K562 (cell line): ENCODE results near the gene MPPED1. TPM values are rescaled to one million over a fixed set of nuclear protein-coding genes. Genes with fewer than 3 reads are reported as not detected.

Experiments
- KHSRP ChIP-seq: fragments of 450-650 bp; IDR thresholded peaks from 2 replicates; pipeline ENCODE4 v1.6.1; 2017
- NEUROD1 ChIP-seq: fragments of 150-350 bp; IDR thresholded peaks from 2 replicates; pipeline ENCODE4 v1.6.1; 2014; ENCODE audit warnings: borderline replicate concordance, low read length, low read depth; ENCODE audit not compliant: partially characterized antibody
- NR1H2 ChIP-seq: sonication (generic); formaldehyde crosslinking; IDR thresholded peaks from 2 replicates; pipeline ENCODE4 v1.4.0; 2020; ENCODE audit warnings: mild to moderate bottlenecking, missing genetic modification reagents
- PURB ChIP-seq: sonication (generic); formaldehyde crosslinking; IDR thresholded peaks from 2 replicates; pipeline ENCODE4 v1.9.0; 2021; ENCODE audit warnings: low read depth, mild to moderate bottlenecking, missing genetic modification reagents
- RBFOX2 ChIP-seq: fragments of 200-400 bp; formaldehyde crosslinking; IDR thresholded peaks from 2 replicates; pipeline ENCODE4 v1.6.1; 2017; ENCODE audit warnings: low read depth, mild to moderate bottlenecking, low read length, moderate library complexity
- TCF3 ChIP-seq: sonication (generic); formaldehyde crosslinking; IDR thresholded peaks from 2 replicates; pipeline ENCODE4 v1.4.0; 2020; ENCODE audit warnings: mild to moderate bottlenecking, missing genetic modification reagents
- ZNF23 ChIP-seq: fragments of 250-450 bp; sonication (Bioruptor Pico); IDR thresholded peaks from 2 replicates; pipeline ENCODE4 v1.4.0; 2020; ENCODE audit warnings: mild to moderate bottlenecking
- polyA plus RNA-seq, 8 experiments: library from polyadenylated mRNA; depleted of rRNA in 4 of 8; stranded (reverse) in 5 of 8; unstranded in 3 of 8; fragments of >200 nt; fragmentation: Nextera tagmentation in 2 of 8; fragmentation: Illumina TruSeq in 1 of 8; extraction: Ambion mirVana in 2 of 8; extraction: Trizol in 1 of 8; gene quantifications; 2 replicates each; pipeline versions ENCODE4 v1.2.1 to v1.2.3, GENCODE V29; 2011 to 2014; ENCODE audit warnings: inconsistent platforms in 1 of 8, missing spikeins in 1 of 8
- total RNA-seq, 7 experiments: library from RNA; depleted of rRNA in 6 of 7; stranded (reverse); fragments of >200 nt in 6 of 7; fragmentation: Illumina TruSeq in 2 of 7; extraction: Trizol in 2 of 7; gene quantifications; 2 replicates each; pipeline versions ENCODE4 v1.2.1 to v1.2.3, GENCODE V29; 2011 to 2021; ENCODE audit warnings: low replicate concordance in 1 of 7
- TF ChIP-seq, protein P1 (sequence below): sonication (generic); formaldehyde crosslinking; IDR thresholded peaks from 2 replicates; pipeline ENCODE4 v1.4.0; 2020; ENCODE audit warnings: mild to moderate bottlenecking, missing genetic modification reagents
- TF ChIP-seq, protein P2 (sequence below): sonication (generic); formaldehyde crosslinking; IDR thresholded peaks from 2 replicates; pipeline ENCODE4 v1.9.0; 2022; ENCODE audit warnings: mild to moderate bottlenecking, missing genetic modification reagents

MPPED1 gene
- total and polyA plus RNA-seq, 9 of the 15 experiments (the other 6 are each of a cell fraction or from before 2014, with no cell fraction given): not detected

DNA sequence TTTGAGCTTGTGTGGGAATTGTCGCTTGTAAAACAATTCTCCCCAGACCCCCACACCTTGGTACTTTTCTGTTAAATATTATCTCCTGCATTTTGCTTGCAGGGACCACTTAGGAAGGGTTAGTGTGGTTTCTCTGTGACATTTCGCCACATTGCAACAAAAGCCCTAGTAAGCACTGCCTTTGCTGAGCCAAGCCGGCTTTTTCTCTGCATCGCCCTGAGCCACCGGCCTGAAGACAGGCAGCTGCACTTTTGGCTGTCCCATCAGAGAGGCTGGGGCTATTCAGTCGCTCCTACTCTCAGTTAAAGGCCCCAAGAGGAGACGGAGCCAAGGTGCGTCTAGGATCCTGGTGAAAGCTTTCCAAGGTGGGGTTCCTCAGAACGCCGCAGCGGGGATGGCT lies 5.7 kb downstream of the MPPED1 start (continued):
- TF ChIP-seq, protein P1, sequence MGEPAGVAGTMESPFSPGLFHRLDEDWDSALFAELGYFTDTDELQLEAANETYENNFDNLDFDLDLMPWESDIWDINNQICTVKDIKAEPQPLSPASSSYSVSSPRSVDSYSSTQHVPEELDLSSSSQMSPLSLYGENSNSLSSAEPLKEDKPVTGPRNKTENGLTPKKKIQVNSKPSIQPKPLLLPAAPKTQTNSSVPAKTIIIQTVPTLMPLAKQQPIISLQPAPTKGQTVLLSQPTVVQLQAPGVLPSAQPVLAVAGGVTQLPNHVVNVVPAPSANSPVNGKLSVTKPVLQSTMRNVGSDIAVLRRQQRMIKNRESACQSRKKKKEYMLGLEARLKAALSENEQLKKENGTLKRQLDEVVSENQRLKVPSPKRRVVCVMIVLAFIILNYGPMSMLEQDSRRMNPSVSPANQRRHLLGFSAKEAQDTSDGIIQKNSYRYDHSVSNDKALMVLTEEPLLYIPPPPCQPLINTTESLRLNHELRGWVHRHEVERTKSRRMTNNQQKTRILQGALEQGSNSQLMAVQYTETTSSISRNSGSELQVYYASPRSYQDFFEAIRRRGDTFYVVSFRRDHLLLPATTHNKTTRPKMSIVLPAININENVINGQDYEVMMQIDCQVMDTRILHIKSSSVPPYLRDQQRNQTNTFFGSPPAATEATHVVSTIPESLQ (CRISPR knock-in tag): no peak
- TF ChIP-seq NR1H2 (no peak), RBFOX2 (no peak), PURB (no peak), KHSRP (no peak), NEUROD1 (no peak), ZNF23 (CRISPR knock-in tag) (no peak), TCF3 (CRISPR knock-in tag) (no peak)
- TF ChIP-seq, protein P2, sequence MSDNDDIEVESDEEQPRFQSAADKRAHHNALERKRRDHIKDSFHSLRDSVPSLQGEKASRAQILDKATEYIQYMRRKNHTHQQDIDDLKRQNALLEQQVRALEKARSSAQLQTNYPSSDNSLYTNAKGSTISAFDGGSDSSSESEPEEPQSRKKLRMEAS (CRISPR knock-in tag): no peak
- TF ChIP-seq, all 486 proteins: peak for 0
